Activated B cell treated with CpG ODN at 0.5 μM for 24 hours (primary cell): ENCODE data around the gene LRP4. TPM values are rescaled to one million over a fixed set of nuclear protein-coding genes. Genes with fewer than 3 reads are reported as not detected.

ENCODE experiments used
- ATAC-seq: fragments of 200-7000 bp; cut with Tn5 transposase; one replicate; pipeline ENCODE4 v1.10.0; 2021; ENCODE audit warnings: low read depth, mild to moderate bottlenecking, moderate library complexity
- CTCF ChIA-PET: fragments of 350-600 bp; sonication (Branson Sonifier 250); formaldehyde crosslinking; loops from one replicate; lab custom pipeline; 2021; ENCODE audit warnings: antibody characterized with exemption; lab: Charles Lee
- POLR2A ChIA-PET: fragments of 350-600 bp; sonication (Branson Sonifier 250); formaldehyde crosslinking; loops from one replicate; lab custom pipeline; 2021; ENCODE audit warnings: antibody characterized with exemption; lab: Charles Lee
- DNase-seq: peaks from one replicate; pipeline ENCODE4 v3.0.0; 2022
- H3K27ac Mint-ChIP-seq: one replicate; pipeline ENCODE4 v1.8.0; 2020; ENCODE audit warnings: mixed read lengths
- H3K27me3 Mint-ChIP-seq: one replicate; pipeline ENCODE4 v1.8.0; 2021; ENCODE audit warnings: mixed read lengths
- H3K36me3 Mint-ChIP-seq: one replicate; pipeline ENCODE4 v1.8.0; 2021; ENCODE audit warnings: low read depth, mixed read lengths
- H3K4me1 Mint-ChIP-seq: one replicate; pipeline ENCODE4 v1.8.0; 2021; ENCODE audit warnings: mixed read lengths
- H3K4me3 Mint-ChIP-seq: one replicate; pipeline ENCODE4 v1.8.0; 2020; ENCODE audit warnings: mild to moderate bottlenecking, mixed read lengths
- H3K9me3 Mint-ChIP-seq: one replicate; pipeline ENCODE4 v1.8.0; 2020; ENCODE audit warnings: mixed read lengths
- CTCF ChIP-seq: fragments of 200-600 bp; IDR thresholded peaks from one replicate; pipeline ENCODE4 v1.8.0; 2022; ENCODE audit warnings: antibody characterized with exemption, mild to moderate bottlenecking
- intact Hi-C: fragments of 100-400 bp; cut with micrococcal nuclease; formaldehyde crosslinking; loops from one replicate; pipeline ENCODE4 v1.15.1; 2024
- total RNA-seq: library from RNA; stranded (reverse); gene quantifications from 2 replicates; pipeline ENCODE4 v1.2.3, GENCODE V29; 2022

LRP4 gene
- total RNA-seq, 1 donor from 2014 or later = 0.16 TPM

GRCh38 chr11:46855167-46855566, 63.2 kb downstream of the LRP4 start:
- no peak for TF ChIP-seq CTCF
- no peaks in the 10 kb centered on the region for H3K36me3 Mint-ChIP-seq
- no peak overlapping the region for H3K27ac Mint-ChIP-seq
- intact Hi-C loops = no loop called here
- no peaks in the 10 kb centered on the region for H3K27me3 Mint-ChIP-seq
- no peaks in the 10 kb centered on the region for H3K4me1 Mint-ChIP-seq
- no peaks in the 10 kb centered on the region for H3K9me3 Mint-ChIP-seq
- ATAC-seq (no peak), DNase-seq (no peak)
- CTCF ChIA-PET = no interaction called here
- H3K4me3 Mint-ChIP-seq = no peak overlapping the region
- POLR2A ChIA-PET = no interaction called here

- Mint-ChIP-seq H3K4me1 (peaks cover 6% of the 10 kb centered on the region), H3K27me3 (no peaks in the 10 kb centered on the region), H3K4me3 (no peak overlapping the region), H3K36me3 (peaks cover 2% of the 10 kb centered on the region), H3K27ac (no peak overlapping the region), H3K9me3 (no peaks in the 10 kb centered on the region)
- intact Hi-C loops = no loop called here
- POLR2A ChIA-PET = no interaction called here
- no peak for TF ChIP-seq CTCF
- DNase-seq = no peak
- ATAC-seq = no peak
- CTCF ChIA-PET = no interaction called here
Observed at GRCh38 chr11:46850829-46851380, 67.4 kb downstream of the LRP4 start.

- no peak for DNase-seq
- Mint-ChIP-seq H3K4me3 (no peak overlapping the region), H3K27ac (no peak overlapping the region), H3K36me3 (peaks cover 2% of the 10 kb centered on the region), H3K4me1 (peaks cover 16% of the 10 kb centered on the region), H3K27me3 (no peaks in the 10 kb centered on the region), H3K9me3 (no peaks in the 10 kb centered on the region)
- no peak for ATAC-seq
- intact Hi-C loops = loop anchor here (5.0 kb wide), 3 partner anchors 68 to 578 kb away; partner anchors contain the start of genes ARHGAP1, LRP4, PSMC3 and ZNF408
- TF ChIP-seq CTCF = no peak
- ChIA-PET POLR2A (no interaction called here), CTCF (no interaction called here)
Observed at GRCh38 chr11:46849631-46850030, 68.7 kb downstream of the LRP4 start.

GRCh38 chr11:46846510-46846830, 71.9 kb downstream of the LRP4 start:
- Mint-ChIP-seq H3K4me1 (peaks cover 33% of the 10 kb centered on the region), H3K36me3 (peaks cover 5% of the 10 kb centered on the region), H3K27ac (peak overlapping the region; percentile 88), H3K9me3 (no peaks in the 10 kb centered on the region), H3K4me3 (peak overlapping the region; percentile 96), H3K27me3 (no peaks in the 10 kb centered on the region)
- no peak for TF ChIP-seq CTCF
- ATAC-seq (no peak), DNase-seq (no peak)
- intact Hi-C loops = loop anchor here (1.0 to 5.0 kb wide), 6 partner anchors 20 to 581 kb away; partner anchors contain the start of genes ARHGAP1, ATG13, CSTPP1 and HARBI1
- ChIA-PET POLR2A (interaction anchor here (1.3 to 1.4 kb wide), 2 partner anchors 20 to 1000 kb away, joined by 3 to 5 read pairs; no protein-coding TSS in a partner anchor), CTCF (no interaction called here)

GRCh38 chr11:46845740-46846509, 72.4 kb downstream of the LRP4 start, which contains the start of gene CKAP5:
Gene CKAP5 (minus strand): TSS chr11:46846280. CDS start chr11:46821231, 25,049 bp downstream.
- ATAC-seq (peak; percentile 88), DNase-seq (peak; percentile 77)
- Mint-ChIP-seq H3K36me3 (peaks cover 7% of the 10 kb centered on the region), H3K9me3 (no peaks in the 10 kb centered on the region), H3K4me3 (peak within 1 kb of the TSS; percentile 96), H3K27me3 (no peaks in the 10 kb centered on the region), H3K27ac (peak within 1 kb of the TSS; percentile 88), H3K4me1 (peaks cover 33% of the 10 kb centered on the region)
- POLR2A ChIA-PET = interaction anchor here (1.3 to 1.4 kb wide), 2 partner anchors 19 to 999 kb away, joined by 3 to 5 read pairs; no protein-coding TSS in a partner anchor
- TF ChIP-seq CTCF = no peak
- CTCF ChIA-PET = no interaction called here
- intact Hi-C loops = loop anchor here (1.0 to 5.0 kb wide), 6 partner anchors 20 to 581 kb away; partner anchors contain the start of genes ARHGAP1, ATG13, CSTPP1 and HARBI1
